ELR (cell line): ENCODE measurements around the gene RBM6.
"Not testable (repeated sequence)": the region's sequence is repeated elsewhere in the genome, so short reads cannot be mapped to it uniquely, and the experiment has no call there.

ENCODE experiments used
- DNase-seq: peaks from one replicate; pipeline ENCODE4 v3.0.0-alpha.2; 2015; ENCODE audit warnings: low read depth

The RBM6 gene

GRCh38 chr3:49917806-49918590, 22.0 kb upstream of the RBM6 start:
- DNase-seq, result not testable (repeated sequence)

- DNase-seq, result peak; percentile 88
These were observed 15.3 kb upstream of the RBM6 start for GRCh38 chr3:49924683-49925082.

GRCh38 chr3:49925485-49925884, 14.5 kb upstream of the RBM6 start:
- DNase-seq, result no peak

GRCh38 chr3:49926117-49926728, 13.7 kb upstream of the RBM6 start:
- no peak for DNase-seq

- DNase-seq, result no peak
These were observed 12.2 kb upstream of the RBM6 start for GRCh38 chr3:49927798-49928197.

GRCh38 chr3:49928481-49929017, 11.4 kb upstream of the RBM6 start:
- DNase-seq, result no peak

GRCh38 chr3:49929291-49930167, 10.4 kb upstream of the RBM6 start, which contains the start of gene MON1A:
TSS of gene MON1A (minus strand) at chr3:49929811. CDS start at chr3:49913346, 16,465 bp downstream.
- DNase-seq, result peak; percentile 93

- no peak for DNase-seq
These were observed 9.7 kb upstream of the RBM6 start for GRCh38 chr3:49930168-49930690.

GRCh38 chr3:49930922-49931321, 9.0 kb upstream of the RBM6 start:
- DNase-seq, result peak; percentile 40

GRCh38 chr3:49932281-49932680, 7.7 kb upstream of the RBM6 start:
- DNase-seq, result not testable (repeated sequence)

- DNase-seq, result no peak
These were observed 2.9 kb upstream of the RBM6 start for GRCh38 chr3:49937090-49937489.

GRCh38 chr3:49940667-49941249, 808 bp downstream of the RBM6 start:
- no peak for DNase-seq

- no peak for DNase-seq
These were observed 2.7 kb downstream of the RBM6 start for GRCh38 chr3:49942651-49943050.

GRCh38 chr3:49952924-49953323, 13.0 kb downstream of the RBM6 start:
- DNase-seq, result no peak

- DNase-seq, result no peak
These were observed 15.7 kb downstream of the RBM6 start for GRCh38 chr3:49955636-49956035.

- DNase-seq, result peak; percentile 53
These were observed 26.4 kb downstream of the RBM6 start for GRCh38 chr3:49966233-49966942.

- DNase-seq, result no peak
These were observed 27.3 kb downstream of the RBM6 start for GRCh38 chr3:49967291-49967690.

- no peak for DNase-seq
These were observed 28.4 kb downstream of the RBM6 start for GRCh38 chr3:49968346-49968745.

- no peak for DNase-seq
These were observed 32.7 kb downstream of the RBM6 start for GRCh38 chr3:49972656-49973055.

- no peak for DNase-seq
These were observed 37.0 kb downstream of the RBM6 start for GRCh38 chr3:49976942-49977341.

GRCh38 chr3:49984394-49984793, 44.4 kb downstream of the RBM6 start:
- no peak for DNase-seq
